ENCODE measurements around the gene QARS1. TPM values are rescaled to one million over a fixed set of nuclear protein-coding genes. Genes with fewer than 3 reads are reported as not detected.

QARS1 gene
- polyA plus RNA-seq, 6 donors from 2014 or later, result 35.6 to 111 (median 98.3) TPM

DNA sequence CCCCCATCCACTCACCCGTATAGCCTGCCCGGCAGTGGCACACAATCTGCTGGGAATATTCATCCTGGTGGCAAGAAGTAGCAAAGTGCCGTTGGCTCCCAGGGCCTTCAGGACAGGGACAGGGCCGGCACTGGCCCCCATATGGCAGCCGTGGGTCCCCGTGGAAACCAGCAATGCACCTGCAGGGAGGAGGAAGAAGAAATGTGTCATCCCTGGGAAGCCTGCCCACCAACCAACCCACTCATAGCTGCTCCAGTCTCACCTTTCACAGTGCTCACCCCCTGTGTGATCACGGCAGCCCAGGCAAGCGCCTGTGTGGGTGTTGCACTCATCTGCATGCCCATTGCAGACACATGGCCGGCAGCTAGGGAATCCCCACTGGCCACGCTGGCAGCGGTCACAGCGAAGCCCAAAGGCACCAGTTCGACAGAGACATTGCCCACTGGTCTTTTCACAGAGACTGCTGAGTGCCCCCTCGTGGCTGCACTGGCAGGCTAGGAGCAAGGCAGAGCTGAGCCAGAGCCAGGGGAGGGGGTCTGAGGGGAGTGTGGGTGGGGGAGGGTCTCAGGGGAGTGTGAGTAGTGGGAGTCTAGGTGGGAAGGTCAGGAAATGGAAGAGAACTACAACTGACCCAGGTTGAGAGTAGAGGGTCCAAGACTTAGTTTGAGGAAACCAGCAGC is 20.6 kb upstream of the QARS1 start:
- no peak for DNase-seq
- H3K4me3 Mint-ChIP-seq, result no peak overlapping the region
- peak overlapping the region in 1 of 6 donors; percentile 8 for H3K27ac Mint-ChIP-seq
- no peak for ATAC-seq (ENCODE audit: low read depth in 2 of 2)
- H3K36me3 Mint-ChIP-seq, result no peaks in the 10 kb centered on the region
- H3K27me3 Mint-ChIP-seq, result peaks cover 0 to 6% (median 0%) of the 10 kb centered on the region in 3 donors
- H3K9me3 Mint-ChIP-seq, result no peaks in the 10 kb centered on the region
- H3K4me1 Mint-ChIP-seq, result peaks cover under 1 to 6% (median 3%) of the 10 kb centered on the region in 3 donors

DNA sequence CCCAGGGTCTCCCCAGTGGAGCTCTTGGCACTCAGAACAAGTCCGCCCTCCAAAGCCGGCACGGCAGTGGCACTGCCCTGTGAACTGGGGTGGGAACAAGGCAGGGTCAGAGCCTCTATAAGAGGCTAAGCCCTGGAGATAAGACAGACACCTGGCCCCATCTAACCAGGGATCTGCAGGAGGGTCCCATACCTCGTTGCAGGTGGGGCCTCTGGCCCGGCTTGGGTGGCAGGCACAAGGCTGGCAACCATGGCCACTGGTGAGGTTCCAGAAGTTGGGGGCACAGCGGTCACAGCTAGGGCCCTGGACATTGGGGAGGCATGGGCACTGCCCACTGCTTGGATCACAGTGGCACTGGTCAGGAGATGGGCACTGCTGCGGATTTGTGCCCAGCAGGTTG is 19.6 kb upstream of the QARS1 start:
- Mint-ChIP-seq H3K4me3 (peak overlapping the region in 1 of 8 donors; percentile 18), H3K4me1 (peaks cover 7 to 14% (median 12%) of the 10 kb centered on the region in 3 donors), H3K27me3 (peaks cover 0 to 2% (median 0%) of the 10 kb centered on the region in 3 donors), H3K9me3 (no peaks in the 10 kb centered on the region), H3K27ac (no peak overlapping the region), H3K36me3 (no peaks in the 10 kb centered on the region)
- no peak for DNase-seq
- ATAC-seq (ENCODE audit: low read depth in 2 of 2), result no peak

DNA sequence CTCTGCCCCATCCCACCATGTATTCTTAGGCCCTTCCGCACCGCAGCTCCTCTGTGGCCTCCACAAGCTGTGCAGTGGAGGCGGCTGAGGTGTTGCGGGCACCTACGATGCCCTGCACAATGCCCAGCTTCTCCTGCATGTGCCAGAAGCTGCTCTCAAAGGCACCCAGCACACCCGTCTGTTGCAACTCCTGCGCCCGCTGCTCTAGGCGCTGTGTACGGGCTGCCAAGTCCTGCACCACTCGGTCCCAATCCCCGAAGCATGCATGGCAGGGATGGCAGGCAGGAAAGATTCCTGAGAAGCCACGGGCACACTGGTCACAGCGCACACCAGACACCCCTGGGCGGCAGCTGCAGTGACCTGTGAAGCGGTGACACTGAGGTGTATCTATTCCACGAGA is 19.1 kb upstream of the QARS1 start:
- Mint-ChIP-seq H3K4me3 (peak overlapping the region in 1 of 8 donors; percentile 89), H3K9me3 (no peaks in the 10 kb centered on the region), H3K27me3 (no peaks in the 10 kb centered on the region), H3K4me1 (peaks cover 11 to 19% (median 16%) of the 10 kb centered on the region in 3 donors), H3K27ac (no peak overlapping the region), H3K36me3 (no peaks in the 10 kb centered on the region)
- DNase-seq (no peak), ATAC-seq (ENCODE audit: low read depth in 2 of 2) (no peak)

DNA sequence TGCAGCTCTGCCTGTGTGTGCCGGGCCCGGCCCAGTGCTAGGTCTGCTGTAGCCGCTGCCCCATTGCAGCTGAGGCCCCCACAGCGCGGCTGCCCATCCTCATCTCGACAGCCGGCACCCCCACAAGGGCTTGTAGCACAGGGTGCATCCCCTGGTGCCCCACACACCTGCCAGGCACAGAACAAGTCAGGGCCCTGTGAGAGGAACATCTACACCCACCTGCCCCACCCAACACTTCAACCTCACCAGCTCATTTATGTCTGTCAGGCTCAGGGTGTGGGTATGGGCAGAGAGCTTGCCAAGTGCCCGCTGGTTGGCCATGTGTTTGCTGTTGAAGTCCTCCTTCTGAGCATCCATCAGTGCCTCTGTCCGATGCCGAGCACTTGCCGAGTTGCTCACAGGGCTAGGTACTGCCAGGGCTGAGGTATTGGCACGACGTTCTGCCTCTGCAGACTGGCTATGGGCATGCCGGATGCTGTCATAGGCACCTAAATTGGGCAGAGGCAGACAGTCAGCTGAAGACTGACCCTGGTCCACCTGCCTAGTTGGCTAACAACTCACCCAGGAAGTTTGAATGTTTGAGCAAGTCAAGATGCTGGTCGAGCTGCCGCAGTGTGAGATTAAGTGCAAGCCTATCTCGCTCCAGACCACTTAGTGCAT is 18.5 kb upstream of the QARS1 start:
- no peak for DNase-seq
- Mint-ChIP-seq H3K4me1 (peaks cover 11 to 20% (median 16%) of the 10 kb centered on the region in 3 donors), H3K4me3 (peak overlapping the region in 2 of 8 donors; percentile 33 to 89), H3K27ac (peak overlapping the region in 1 of 6 donors; percentile 53), H3K9me3 (no peaks in the 10 kb centered on the region), H3K36me3 (no peaks in the 10 kb centered on the region), H3K27me3 (no peaks in the 10 kb centered on the region)
- ATAC-seq (ENCODE audit: low read depth in 2 of 2), result no peak

DNA sequence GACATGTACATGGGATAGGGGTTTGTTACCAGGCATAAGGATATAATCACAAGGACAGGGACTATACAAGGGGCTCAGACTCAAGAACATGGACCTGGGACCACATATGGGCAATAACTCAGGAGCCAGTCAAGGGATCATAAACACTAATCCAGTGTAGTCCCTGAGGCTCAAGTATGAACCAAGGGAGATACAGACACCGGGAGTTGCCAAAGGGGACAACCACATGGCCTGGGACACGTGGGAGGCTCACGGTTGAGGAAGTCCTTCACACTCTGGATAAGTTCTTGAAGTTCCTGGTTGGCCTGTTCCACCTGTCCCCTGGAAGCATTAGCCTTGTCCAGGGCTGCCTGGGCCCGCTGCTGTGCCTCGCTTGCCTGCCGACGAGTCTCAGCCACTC is 17.9 kb upstream of the QARS1 start:
- peaks cover 11 to 20% (median 16%) of the 10 kb centered on the region in 3 donors for H3K4me1 Mint-ChIP-seq
- no peaks in the 10 kb centered on the region for H3K36me3 Mint-ChIP-seq
- no peak for DNase-seq
- H3K27ac Mint-ChIP-seq, result peak overlapping the region in 4 of 6 donors; percentile 21 to 86 (median 40)
- H3K4me3 Mint-ChIP-seq, result peak overlapping the region in 4 of 8 donors; percentile 57 to 93 (median 84)
- ATAC-seq (ENCODE audit: low read depth in 2 of 2), result no peak
- H3K9me3 Mint-ChIP-seq, result no peaks in the 10 kb centered on the region
- H3K27me3 Mint-ChIP-seq, result no peaks in the 10 kb centered on the region

DNA sequence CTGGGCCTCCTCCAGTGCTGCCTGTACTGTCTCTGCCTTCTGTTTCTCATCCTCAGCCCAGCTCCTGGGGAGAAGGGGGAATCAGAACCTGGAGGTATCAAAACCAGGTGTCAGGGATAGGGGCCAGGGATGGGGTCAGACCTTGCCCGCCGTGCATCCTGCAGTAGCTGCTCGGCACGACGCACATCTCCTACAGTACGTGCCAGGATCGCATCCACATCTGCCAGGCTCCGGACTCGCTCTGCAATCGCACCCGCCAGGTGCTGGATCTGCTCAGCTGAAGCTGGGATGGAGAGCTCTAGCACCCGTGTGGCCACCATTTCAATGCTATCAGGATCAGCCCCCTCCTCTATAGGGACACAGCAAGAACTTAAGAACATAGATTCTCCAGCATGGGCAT is 17.5 kb upstream of the QARS1 start:
- H3K9me3 Mint-ChIP-seq, result no peaks in the 10 kb centered on the region

DNA sequence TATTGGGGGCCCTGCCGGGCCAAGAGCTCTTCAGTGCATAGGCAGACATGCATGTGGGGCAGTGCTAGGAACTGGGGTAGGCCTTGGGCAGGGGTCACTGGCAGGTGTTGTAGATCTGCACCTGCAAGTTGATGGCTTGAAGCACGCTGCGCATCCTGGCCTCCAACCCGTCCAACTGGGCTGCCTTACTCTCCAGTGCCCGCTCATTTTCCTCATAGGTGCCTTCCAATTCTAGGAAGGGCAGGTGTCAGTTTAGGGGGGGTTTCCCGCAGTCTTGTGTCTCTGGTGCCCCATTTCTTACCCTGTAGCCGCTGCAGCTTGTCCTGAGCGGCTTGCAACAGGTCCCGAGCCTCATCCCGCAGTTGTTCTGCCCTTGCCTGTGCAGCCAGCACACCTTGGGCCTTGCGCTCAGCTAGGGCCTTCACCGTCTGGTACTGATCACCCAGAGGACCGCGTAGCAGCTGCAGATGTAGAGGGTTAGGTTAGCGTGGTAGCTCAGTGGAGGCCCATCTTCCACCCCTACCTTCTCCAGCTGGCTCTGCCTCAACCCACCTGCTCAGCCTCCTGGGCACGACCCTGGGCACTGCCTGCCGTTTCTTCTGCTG is 16.7 kb upstream of the QARS1 start:
- no peaks in the 10 kb centered on the region for H3K9me3 Mint-ChIP-seq

More for the DNA sequence above, 17.5 kb upstream of the QARS1 start:
- ATAC-seq (ENCODE audit: low read depth in 2 of 2), result no peak
- H3K4me3 Mint-ChIP-seq, result peak overlapping the region in 7 of 8 donors; percentile 57 to 93 (median 86)
- peaks cover 11 to 20% (median 16%) of the 10 kb centered on the region in 3 donors for H3K4me1 Mint-ChIP-seq
- H3K27me3 Mint-ChIP-seq, result no peaks in the 10 kb centered on the region
- H3K36me3 Mint-ChIP-seq, result no peaks in the 10 kb centered on the region
- peak overlapping the region; percentile 44 to 92 (median 82) for H3K27ac Mint-ChIP-seq
- no peak for DNase-seq

DNA sequence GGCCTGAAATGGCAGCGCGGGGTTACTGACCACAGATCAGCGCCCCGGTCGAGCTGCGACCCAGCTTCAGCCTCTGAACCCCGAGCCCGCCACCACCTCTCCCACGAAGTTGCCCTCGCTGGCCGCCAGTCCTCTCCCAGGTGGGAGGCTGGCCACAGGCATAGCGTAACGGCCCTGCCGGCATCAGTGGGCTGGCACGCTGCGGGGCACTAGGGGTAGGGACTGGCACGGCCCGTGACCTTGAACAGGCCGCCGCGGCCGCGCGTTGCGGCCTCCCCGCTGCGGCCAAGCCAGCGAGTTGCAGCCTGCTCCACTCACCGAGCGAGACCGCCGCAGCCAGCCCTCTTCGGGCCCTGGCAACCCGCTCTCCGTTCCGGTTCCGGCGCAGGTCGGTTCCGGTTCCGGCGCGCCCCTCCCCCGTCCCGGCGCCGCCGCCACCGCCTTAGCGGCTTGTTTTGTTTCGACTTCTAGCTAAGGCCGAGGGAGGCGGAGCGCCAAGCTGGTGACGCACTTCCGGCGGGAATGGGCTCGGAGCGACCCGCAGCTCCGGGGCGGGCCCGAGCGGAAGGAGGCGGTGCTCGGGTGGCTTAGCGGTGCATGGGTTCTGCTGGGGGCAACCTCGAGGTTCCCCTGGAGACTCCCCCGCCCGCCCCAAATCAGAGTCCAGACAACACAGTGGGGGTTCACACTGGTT is 16.0 kb upstream of the QARS1 start, which contains the start of gene USP19:
TSS of gene USP19 (minus strand) at position 386 of the 694 bp plus-strand sequence. CDS start 1,678 bp downstream, outside the sequence.
- no peaks in the 10 kb centered on the region for H3K27me3 Mint-ChIP-seq
- peaks cover 11 to 20% (median 16%) of the 10 kb centered on the region in 3 donors for H3K4me1 Mint-ChIP-seq
- no peaks in the 10 kb centered on the region for H3K9me3 Mint-ChIP-seq
- DNase-seq, result peak; percentile 93
- peaks cover 0 to 12% of the 10 kb centered on the region in 2 donors for H3K36me3 Mint-ChIP-seq
- peak; percentile 90 to 92 for ATAC-seq (ENCODE audit: low read depth in 2 of 2)
- peak within 1 kb of the TSS; percentile 85 to 92 (median 89) for H3K27ac Mint-ChIP-seq
- H3K4me3 Mint-ChIP-seq, result peak within 1 kb of the TSS; percentile 79 to 93 (median 88)

More for the DNA sequence above, 16.7 kb upstream of the QARS1 start:
- Mint-ChIP-seq H3K36me3 (peaks cover 0 to 5% of the 10 kb centered on the region in 2 donors), H3K27me3 (no peaks in the 10 kb centered on the region), H3K4me1 (peaks cover 11 to 20% (median 16%) of the 10 kb centered on the region in 3 donors), H3K4me3 (peak overlapping the region; percentile 79 to 93 (median 88)), H3K27ac (peak overlapping the region; percentile 85 to 92 (median 88))
- ATAC-seq (ENCODE audit: low read depth in 2 of 2) (no peak), DNase-seq (no peak)

DNA sequence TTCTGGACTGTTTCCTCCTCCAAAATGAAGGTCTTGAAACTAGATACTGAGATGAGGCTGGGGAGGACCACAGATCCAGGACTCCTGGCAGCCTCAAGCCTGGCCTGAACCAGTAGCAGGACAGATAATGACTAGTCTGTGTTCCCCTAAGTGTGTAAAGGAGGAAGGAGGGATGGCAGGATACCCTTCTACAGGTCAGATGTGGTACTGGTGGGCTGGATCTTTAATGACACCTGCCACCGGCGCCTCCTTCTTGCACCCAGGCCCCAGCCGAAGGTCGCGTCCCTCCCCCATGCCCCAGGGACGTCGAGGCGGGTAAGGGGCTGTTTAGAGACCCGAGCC is 15.5 kb upstream of the QARS1 start:
- H3K27me3 Mint-ChIP-seq, result no peaks in the 10 kb centered on the region
- DNase-seq (peak; percentile 26), ATAC-seq (ENCODE audit: low read depth in 2 of 2) (peak; percentile 19 to 21)
- peaks cover 11 to 20% (median 16%) of the 10 kb centered on the region in 3 donors for H3K4me1 Mint-ChIP-seq
- H3K4me3 Mint-ChIP-seq, result peak overlapping the region; percentile 79 to 93 (median 88)
- H3K27ac Mint-ChIP-seq, result peak overlapping the region; percentile 44 to 92 (median 89)
- no peaks in the 10 kb centered on the region for H3K9me3 Mint-ChIP-seq
- peaks cover 4 to 17% of the 10 kb centered on the region in 2 donors for H3K36me3 Mint-ChIP-seq

DNA sequence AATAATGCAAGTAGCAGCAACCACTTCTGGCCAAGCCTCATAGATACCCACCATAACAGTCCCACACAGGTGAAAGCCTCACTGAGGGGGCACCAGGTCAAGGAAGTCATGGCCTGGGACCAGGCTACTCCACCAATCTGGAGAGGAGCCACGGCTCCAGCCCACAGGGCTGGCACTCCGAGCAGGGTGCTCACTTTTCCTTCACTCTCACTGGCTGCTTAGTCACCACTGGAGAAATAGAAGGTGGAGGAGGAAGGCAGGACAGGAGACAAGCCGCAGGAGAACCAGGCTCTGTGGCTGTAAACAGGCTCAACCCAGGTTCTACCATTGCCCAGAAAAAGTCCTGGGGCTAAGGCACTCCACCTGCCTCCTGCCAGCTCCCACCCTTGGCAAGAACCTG is 14.9 kb upstream of the QARS1 start:
- H3K27me3 Mint-ChIP-seq, result no peaks in the 10 kb centered on the region
- ATAC-seq (ENCODE audit: low read depth in 2 of 2), result no peak
- no peaks in the 10 kb centered on the region for H3K9me3 Mint-ChIP-seq
- H3K36me3 Mint-ChIP-seq, result peaks cover 5 to 17% of the 10 kb centered on the region in 2 donors
- H3K27ac Mint-ChIP-seq, result peak overlapping the region in 3 of 6 donors; percentile 86 to 92 (median 88)
- DNase-seq, result no peak
- peak overlapping the region in 7 of 8 donors; percentile 9 to 93 (median 86) for H3K4me3 Mint-ChIP-seq
- H3K4me1 Mint-ChIP-seq, result peaks cover 11 to 20% (median 16%) of the 10 kb centered on the region in 3 donors

DNA sequence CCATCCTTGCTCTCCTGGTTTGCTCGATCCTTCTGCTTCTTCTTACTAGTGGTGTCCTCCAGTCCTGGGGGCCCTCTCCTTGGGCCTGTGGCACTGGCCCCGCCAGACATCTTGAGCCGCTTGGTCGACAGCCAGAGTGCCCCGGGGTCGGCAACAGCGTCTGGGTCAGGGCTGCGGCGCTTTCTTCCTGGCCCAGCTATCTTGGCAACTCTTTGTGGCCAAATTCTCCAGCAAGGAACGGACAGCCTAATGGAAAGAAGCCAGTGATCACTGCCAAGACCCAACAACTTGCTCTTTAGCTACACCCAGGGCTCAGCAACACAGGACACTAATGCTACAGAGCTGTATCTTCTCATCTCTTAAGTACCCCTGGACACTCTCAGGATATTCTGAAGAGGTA is 14.5 kb upstream of the QARS1 start:
- H3K27me3 Mint-ChIP-seq, result no peaks in the 10 kb centered on the region
- peak overlapping the region in 5 of 8 donors; percentile 35 to 93 (median 86) for H3K4me3 Mint-ChIP-seq
- peaks cover 5 to 17% of the 10 kb centered on the region in 2 donors for H3K36me3 Mint-ChIP-seq
- no peak for DNase-seq
- H3K27ac Mint-ChIP-seq, result peak overlapping the region in 1 of 6 donors; percentile 92
- ATAC-seq (ENCODE audit: low read depth in 2 of 2), result no peak
- H3K9me3 Mint-ChIP-seq, result no peaks in the 10 kb centered on the region
- H3K4me1 Mint-ChIP-seq, result peaks cover 11 to 20% (median 16%) of the 10 kb centered on the region in 3 donors

DNA sequence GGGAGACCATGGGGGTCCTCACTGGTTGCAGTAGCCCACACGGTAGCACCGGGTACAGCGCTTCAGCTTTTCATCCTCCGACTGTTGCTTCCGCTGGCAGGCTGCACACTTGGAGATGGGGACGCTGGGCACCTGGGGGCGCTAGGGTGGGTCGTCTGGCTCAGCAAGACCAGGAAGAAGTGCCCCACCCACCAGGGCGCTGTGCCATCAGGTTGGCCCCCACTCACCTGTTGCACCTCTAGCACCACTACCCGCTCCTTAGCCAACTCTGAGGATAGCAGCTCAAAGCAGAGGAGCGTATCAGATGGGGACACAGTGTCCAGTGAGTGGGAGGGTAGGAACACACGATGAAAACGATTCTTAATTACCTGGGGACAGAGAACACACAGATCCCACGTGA is 7.7 kb upstream of the QARS1 start:
- peak overlapping the region in 1 of 6 donors; percentile 47 for H3K27ac Mint-ChIP-seq
- H3K4me1 Mint-ChIP-seq, result peaks cover 5 to 13% (median 13%) of the 10 kb centered on the region in 3 donors
- DNase-seq, result no peak
- no peak overlapping the region for H3K4me3 Mint-ChIP-seq
- ATAC-seq (ENCODE audit: low read depth in 2 of 2), result no peak
- H3K27me3 Mint-ChIP-seq, result no peaks in the 10 kb centered on the region
- H3K9me3 Mint-ChIP-seq, result no peaks in the 10 kb centered on the region
- H3K36me3 Mint-ChIP-seq, result peaks cover 9 to 39% of the 10 kb centered on the region in 2 donors

DNA sequence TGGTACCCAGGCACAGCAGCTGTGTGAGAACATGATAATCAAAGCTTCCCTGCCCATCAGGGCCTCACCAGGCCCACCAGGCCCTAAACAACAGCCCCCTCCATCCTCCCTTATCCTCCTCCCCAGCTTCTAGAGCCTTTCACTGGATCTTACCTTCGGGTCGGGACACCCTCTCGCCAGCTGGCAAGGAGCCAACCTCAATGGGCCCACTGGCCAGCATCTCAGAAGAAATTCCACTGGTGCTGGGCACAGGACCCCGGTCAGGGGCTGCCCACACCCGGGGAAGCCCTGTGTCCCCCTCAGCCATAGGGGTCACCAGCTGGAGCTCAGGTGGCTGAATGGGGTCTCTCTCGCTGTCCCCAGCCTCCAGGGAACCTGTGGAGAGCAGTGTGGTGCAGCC is 6.8 kb upstream of the QARS1 start:
- H3K27me3 Mint-ChIP-seq, result no peaks in the 10 kb centered on the region
- H3K4me1 Mint-ChIP-seq, result peaks cover 5 to 15% (median 13%) of the 10 kb centered on the region in 3 donors
- no peak for ATAC-seq (ENCODE audit: low read depth in 2 of 2)
- no peaks in the 10 kb centered on the region for H3K9me3 Mint-ChIP-seq
- peaks cover 9 to 35% of the 10 kb centered on the region in 2 donors for H3K36me3 Mint-ChIP-seq
- H3K27ac Mint-ChIP-seq, result no peak overlapping the region
- no peak for DNase-seq
- no peak overlapping the region for H3K4me3 Mint-ChIP-seq

Measured in naive B cell (primary cell).